GM12872 (cell line): ENCODE data around the gene TMEM221.

Source experiments
- TF ChIP-seq, protein P1 (sequence below): IDR thresholded peaks from 3 replicates; pipeline ENCODE4 v1.5.1; 2011; ENCODE audit warnings: low read depth, mild to moderate bottlenecking, low read length, moderate library complexity; ENCODE audit not compliant: insufficient read depth

Gene TMEM221

DNA sequence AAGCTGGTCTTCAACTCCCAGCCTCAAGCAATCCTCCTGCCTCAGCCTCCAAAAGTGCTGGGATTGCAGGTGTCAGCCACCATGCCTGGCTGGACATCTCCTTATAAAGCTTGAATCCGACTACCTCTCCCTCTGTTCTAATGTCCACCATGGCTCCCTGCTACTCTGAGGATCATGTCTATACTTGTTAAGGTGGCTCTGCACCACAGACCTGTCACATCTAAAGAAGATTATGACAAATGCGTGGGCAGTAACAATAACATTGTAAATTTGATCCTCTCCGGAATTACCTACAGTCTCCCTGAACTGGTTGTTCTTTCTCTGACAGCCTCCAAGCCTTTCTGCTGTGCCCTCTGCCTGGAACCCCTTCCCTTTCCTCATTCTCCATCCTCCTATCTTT lies 10.5 kb upstream of the TMEM221 start:
- TF ChIP-seq, protein P1, sequence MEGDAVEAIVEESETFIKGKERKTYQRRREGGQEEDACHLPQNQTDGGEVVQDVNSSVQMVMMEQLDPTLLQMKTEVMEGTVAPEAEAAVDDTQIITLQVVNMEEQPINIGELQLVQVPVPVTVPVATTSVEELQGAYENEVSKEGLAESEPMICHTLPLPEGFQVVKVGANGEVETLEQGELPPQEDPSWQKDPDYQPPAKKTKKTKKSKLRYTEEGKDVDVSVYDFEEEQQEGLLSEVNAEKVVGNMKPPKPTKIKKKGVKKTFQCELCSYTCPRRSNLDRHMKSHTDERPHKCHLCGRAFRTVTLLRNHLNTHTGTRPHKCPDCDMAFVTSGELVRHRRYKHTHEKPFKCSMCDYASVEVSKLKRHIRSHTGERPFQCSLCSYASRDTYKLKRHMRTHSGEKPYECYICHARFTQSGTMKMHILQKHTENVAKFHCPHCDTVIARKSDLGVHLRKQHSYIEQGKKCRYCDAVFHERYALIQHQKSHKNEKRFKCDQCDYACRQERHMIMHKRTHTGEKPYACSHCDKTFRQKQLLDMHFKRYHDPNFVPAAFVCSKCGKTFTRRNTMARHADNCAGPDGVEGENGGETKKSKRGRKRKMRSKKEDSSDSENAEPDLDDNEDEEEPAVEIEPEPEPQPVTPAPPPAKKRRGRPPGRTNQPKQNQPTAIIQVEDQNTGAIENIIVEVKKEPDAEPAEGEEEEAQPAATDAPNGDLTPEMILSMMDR: no peak

DNA sequence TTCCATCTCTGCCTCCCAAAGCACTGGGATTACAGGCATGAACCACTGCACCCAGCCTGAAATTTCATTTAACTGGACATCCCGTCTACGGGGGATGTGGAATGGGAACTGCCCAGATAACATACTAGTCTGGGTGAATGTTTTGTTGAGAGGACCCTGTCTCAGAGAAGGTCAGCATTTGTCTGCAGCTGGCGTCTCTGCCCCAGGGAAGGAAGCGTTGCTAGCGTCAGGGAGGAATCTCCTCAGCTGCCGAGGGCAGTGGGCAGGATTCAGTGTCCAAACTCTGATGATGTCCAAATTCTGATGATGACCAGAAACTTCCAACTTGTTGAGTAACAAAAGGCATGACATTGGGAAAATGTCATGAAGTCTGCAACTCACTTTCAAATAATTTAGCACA lies 9.1 kb upstream of the TMEM221 start:
- TF ChIP-seq, protein P1: no peak

DNA sequence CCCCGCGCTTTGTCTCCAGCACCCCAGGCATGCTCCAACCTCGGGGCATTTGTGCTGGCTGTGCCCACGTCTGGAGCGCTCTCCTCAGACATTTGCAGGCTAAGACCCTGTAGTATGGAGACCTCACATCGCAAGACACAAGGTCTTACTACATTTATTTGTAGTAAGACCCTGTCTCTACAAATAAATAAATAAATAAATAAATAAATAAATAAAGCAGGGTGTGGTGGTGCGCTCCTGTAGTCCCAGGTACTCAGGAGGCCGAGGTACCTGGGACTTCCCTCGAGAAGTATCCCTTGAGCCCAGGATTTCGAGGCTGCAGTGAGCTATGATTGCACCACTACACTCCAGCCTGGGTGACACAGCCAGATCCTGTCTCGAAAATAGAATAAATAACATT lies 7.7 kb upstream of the TMEM221 start:
- TF ChIP-seq, protein P1: no peak

DNA sequence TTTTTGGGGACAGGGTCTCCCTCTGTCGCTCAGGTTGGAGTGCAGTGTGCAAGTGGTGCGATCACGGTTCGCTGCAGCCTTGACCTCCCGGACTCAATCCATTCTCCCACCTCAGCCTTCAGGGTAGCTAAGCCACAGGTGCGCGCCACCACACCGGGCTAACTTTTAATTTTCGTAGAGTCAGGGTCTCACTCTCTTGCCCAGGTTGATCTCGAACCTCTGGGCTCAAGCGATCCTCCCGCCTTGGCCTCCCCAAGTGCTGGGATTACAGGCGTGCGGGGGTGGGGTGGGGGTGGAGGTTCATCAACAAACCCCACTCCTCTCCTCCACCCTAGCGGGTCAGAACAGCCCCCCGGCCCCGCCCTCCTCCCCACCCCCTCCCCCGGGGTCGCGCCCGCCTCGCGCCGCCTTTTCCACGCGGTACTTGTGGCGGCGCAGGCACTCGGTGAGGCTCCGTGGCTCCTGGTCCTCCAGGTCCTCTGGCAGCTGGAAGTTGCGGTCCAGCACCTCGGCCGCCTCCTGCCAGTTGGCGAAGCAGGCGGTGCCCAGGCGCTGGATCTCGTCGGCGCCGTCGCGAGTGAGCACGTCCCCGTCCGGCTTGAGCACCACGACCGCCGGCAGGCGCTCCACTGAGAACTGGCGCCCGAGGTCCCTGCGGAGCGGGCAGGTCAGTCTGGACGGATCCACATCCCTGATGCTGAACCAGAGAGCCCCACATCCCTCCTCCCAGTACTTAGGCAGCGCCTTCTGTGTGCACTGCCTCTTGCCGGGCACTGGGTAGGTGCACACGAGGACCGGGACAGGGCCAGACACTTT lies 7.0 kb upstream of the TMEM221 start:
- TF ChIP-seq, protein P1: no peak

DNA sequence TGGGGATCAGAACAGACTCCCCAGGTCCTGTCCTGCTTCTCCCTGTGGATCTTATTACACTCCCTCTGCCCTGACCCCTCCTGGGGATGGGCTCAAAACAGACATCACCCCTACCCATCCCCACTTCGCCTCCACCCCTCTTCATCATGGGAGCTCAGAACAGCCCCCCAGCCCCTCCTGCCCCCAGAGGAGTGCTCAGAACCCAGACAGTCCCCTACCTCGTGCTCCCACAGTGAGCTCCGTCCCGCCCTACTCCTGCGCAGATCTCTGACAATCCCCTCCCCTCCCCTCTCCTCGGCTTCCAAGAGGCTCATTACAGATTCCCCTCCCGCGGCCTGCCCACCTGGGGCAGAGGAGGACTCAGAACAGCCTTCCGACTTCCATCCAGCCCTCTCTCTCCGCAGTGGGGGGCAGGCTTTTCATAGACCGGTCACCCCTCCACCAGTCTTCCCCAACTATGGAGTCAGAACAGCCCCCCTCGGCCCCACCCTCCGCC lies 6.2 kb upstream of the TMEM221 start:
- TF ChIP-seq, protein P1: no peak

DNA sequence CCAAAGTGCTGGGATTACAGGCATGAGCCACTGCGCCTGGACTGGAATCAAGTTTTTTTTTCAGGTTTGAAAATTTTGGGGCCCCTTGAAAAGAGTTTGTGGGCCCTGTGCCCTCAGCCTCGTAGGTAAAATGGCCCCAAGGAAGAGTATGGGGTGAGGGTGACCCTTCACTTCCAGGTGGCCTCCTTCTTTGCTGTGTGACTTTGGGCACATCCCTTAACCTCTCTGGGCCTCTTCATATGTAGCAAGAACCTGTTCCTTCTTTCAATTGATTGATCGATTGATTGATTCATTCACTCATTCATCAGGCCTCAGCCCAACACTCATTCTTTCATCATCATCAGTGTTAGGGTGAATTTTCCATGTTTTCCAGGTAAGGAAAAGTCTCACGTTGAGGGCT lies 3.4 kb upstream of the TMEM221 start:
- TF ChIP-seq, protein P1: no peak

DNA sequence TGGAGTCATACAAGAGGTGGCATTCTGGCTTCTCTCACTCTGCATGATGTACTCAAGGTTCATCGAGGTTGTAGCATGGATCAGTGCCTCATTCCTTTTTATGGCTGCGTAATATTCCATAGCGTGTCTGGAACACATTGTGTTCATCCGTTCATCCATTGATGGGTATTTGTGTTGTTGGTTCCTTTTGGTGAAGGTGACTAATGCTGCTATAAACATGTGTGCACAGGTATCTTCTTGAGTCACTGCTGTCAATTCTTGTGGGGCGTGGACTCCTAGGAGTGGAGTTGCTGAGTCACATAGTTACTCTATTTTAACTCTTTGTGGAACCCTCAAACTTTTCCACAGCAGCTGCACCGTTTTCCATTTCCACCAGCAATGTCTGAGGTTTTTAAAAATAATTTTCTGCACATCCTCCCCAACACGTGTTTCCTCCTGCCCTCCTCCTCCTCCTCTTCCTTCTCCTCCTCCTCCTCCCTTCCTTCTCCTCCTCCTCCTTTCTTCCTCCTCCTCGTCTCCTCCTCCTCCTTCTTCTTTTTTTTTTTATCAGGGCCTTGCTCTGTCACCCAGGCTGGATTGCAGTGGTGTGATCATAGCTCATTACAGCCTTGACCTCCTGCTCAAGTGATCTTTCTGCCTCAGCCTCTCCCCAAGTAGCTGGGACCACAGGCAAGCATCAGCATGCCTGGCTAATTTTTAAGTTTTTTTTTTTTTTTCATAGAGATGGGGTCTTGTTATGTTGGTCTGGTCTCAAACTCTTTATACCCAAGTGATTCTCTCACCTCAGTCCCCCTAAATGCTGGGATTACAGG lies 2.0 kb upstream of the TMEM221 start:
- TF ChIP-seq, protein P1: no peak
